Lower lobe of right lung (tissue), 2 donors: ENCODE data around the gene SORCS2. TPM values are rescaled to one million over a fixed set of nuclear protein-coding genes. Genes with fewer than 3 reads are reported as not detected.

ENCODE experiments used
- ATAC-seq, 2 donors: fragments of 200-7000 bp; cut with Tn5 transposase; one replicate each; pipeline ENCODE4 v1.9.1; 2020 to 2022; ENCODE audit warnings: mild to moderate bottlenecking in 2 of 2, moderate library complexity in 2 of 2
- DNase-seq: peaks from one replicate; pipeline ENCODE4 v3.0.0-alpha.2; 2020
- H3K27ac ChIP-seq: fragments of 200-600 bp; one replicate; pipeline ENCODE4 v1.8.0; 2022
- H3K27me3 ChIP-seq: fragments of 200-600 bp; one replicate; pipeline ENCODE4 v1.8.0; 2022; ENCODE audit warnings: low read depth
- H3K36me3 ChIP-seq: fragments of 200-600 bp; one replicate; pipeline ENCODE4 v1.8.0; 2022; ENCODE audit warnings: mild to moderate bottlenecking
- H3K4me1 ChIP-seq: fragments of 200-600 bp; one replicate; pipeline ENCODE4 v1.8.0; 2022
- H3K4me3 ChIP-seq: fragments of 200-600 bp; one replicate; pipeline ENCODE4 v1.8.0; 2022; ENCODE audit warnings: mild to moderate bottlenecking
- H3K9me3 ChIP-seq: fragments of 200-600 bp; one replicate; pipeline ENCODE4 v1.8.0; 2022
- CTCF ChIP-seq: fragments of 200-600 bp; IDR thresholded peaks from one replicate; pipeline ENCODE4 v1.8.0; 2022; ENCODE audit warnings: antibody characterized with exemption, mild to moderate bottlenecking
- intact Hi-C: fragments of 100-400 bp; cut with DNase I; formaldehyde crosslinking; loops from one replicate; pipeline ENCODE4 v1.11.0; 2022
- total RNA-seq: library from RNA; stranded (reverse); fragmentation: NEBNext Ultra II Directional; extraction: Animal tissue kit (Norgen Biotek cat#: 25700); gene quantifications from one replicate; pipeline ENCODE4 v1.2.1, GENCODE V29; 2021
- donor health status: DM: no; HTN: yes; CAD: no; lungs with severe emphysema.

SORCS2 gene
- total RNA-seq, 1 donor from 2014 or later: 5.8 TPM

- H3K27ac ChIP-seq: peak overlapping the region; percentile 77
- TF ChIP-seq CTCF: no peak
- no peak overlapping the region for H3K4me3 ChIP-seq
- H3K4me1 ChIP-seq: peaks cover 8% of the 10 kb centered on the region
- intact Hi-C loops: no loop called here
- no peaks in the 10 kb centered on the region for H3K9me3 ChIP-seq
- DNase-seq (peak; percentile 82), ATAC-seq (peak; percentile 96 to 97)
- no peaks in the 10 kb centered on the region for H3K36me3 ChIP-seq
- no peaks in the 10 kb centered on the region for H3K27me3 ChIP-seq
These were observed 25.4 kb downstream of the SORCS2 start for GRCh38 chr4:7217474-7218321.

GRCh38 chr4:7218686-7219085 is 26.3 kb downstream of the SORCS2 start:
- Histone ChIP-seq H3K36me3 (no peaks in the 10 kb centered on the region), H3K27me3 (no peaks in the 10 kb centered on the region), H3K4me1 (peaks cover 8% of the 10 kb centered on the region), H3K27ac (no peak overlapping the region), H3K9me3 (no peaks in the 10 kb centered on the region), H3K4me3 (no peak overlapping the region)
- DNase-seq (no peak), ATAC-seq (peak in 1 of 2 donors; percentile 7)
- intact Hi-C loops: no loop called here
- no peak for TF ChIP-seq CTCF

- H3K4me3 ChIP-seq: no peak overlapping the region
- H3K36me3 ChIP-seq: no peaks in the 10 kb centered on the region
- no peaks in the 10 kb centered on the region for H3K27me3 ChIP-seq
- intact Hi-C loops: no loop called here
- no peak for DNase-seq
- H3K27ac ChIP-seq: no peak overlapping the region
- ATAC-seq: no peak
- no peak for TF ChIP-seq CTCF
- no peaks in the 10 kb centered on the region for H3K9me3 ChIP-seq
- H3K4me1 ChIP-seq: peaks cover 10% of the 10 kb centered on the region
These were observed 30.2 kb downstream of the SORCS2 start for GRCh38 chr4:7222521-7222920.

GRCh38 chr4:7223541-7223940 is 31.2 kb downstream of the SORCS2 start:
- no peak for DNase-seq
- H3K4me1 ChIP-seq: peaks cover 10% of the 10 kb centered on the region
- intact Hi-C loops: no loop called here

GRCh38 chr4:7224001-7224400 is 31.7 kb downstream of the SORCS2 start:
- H3K4me3 ChIP-seq: no peak overlapping the region
- peaks cover 6% of the 10 kb centered on the region for H3K4me1 ChIP-seq
- H3K36me3 ChIP-seq: no peaks in the 10 kb centered on the region
- ATAC-seq (no peak), DNase-seq (no peak)
- TF ChIP-seq CTCF: no peak
- H3K9me3 ChIP-seq: no peaks in the 10 kb centered on the region
- intact Hi-C loops: no loop called here
- no peaks in the 10 kb centered on the region for H3K27me3 ChIP-seq
- no peak overlapping the region for H3K27ac ChIP-seq

More at GRCh38 chr4:7223541-7223940, 31.2 kb downstream of the SORCS2 start:
- no peak for TF ChIP-seq CTCF
- no peak overlapping the region for H3K4me3 ChIP-seq
- H3K36me3 ChIP-seq: no peaks in the 10 kb centered on the region
- ATAC-seq: no peak
- H3K27ac ChIP-seq: no peak overlapping the region
- no peaks in the 10 kb centered on the region for H3K9me3 ChIP-seq
- no peaks in the 10 kb centered on the region for H3K27me3 ChIP-seq
